Esophagus squamous epithelium (tissue), 4 donors: ENCODE measurements around the gene ACYP1.

ENCODE experiments used
- POLR2A ChIP-seq, 4 donors: fragments of 450-650 bp; IDR thresholded peaks; one replicate each; pipeline ENCODE4 v1.6.1; 2017; ENCODE audit warnings: antibody characterized with exemption in 4 of 4, mild to moderate bottlenecking in 4 of 4, moderate library complexity in 3 of 4
- TF ChIP-seq, protein P1 (sequence below), 6 experiments: fragments of 450-650 bp in 4 of 6; fragments of 200-600 bp in 2 of 6; sonication (generic) in 2 of 6; IDR thresholded peaks; one replicate each; pipeline ENCODE4 v1.5.1; 2016 to 2019; ENCODE audit warnings: antibody characterized with exemption in 6 of 6, mild to moderate bottlenecking in 4 of 6, moderate library complexity in 4 of 6

DNA sequence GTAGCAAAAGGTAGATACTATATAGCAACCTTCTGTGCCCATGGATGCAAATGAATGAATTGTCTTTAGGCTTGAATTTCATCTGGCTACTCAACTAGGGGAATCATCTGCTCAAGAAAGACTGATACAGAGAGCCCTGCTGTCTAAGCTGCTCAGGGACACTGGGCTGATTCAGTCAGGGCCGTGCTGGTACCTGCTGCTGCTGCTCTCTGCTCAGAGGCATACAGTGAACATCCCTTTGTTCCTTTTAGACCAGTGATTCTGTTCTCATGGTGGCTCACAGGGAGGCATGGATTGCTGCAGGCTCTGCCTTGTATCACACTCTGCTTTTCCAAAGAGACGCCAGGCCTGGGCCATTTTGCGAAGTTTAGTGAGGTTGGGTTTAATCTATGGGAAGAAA, 47.0 kb downstream of the ACYP1 start:
- no peak for TF ChIP-seq POLR2A (IDR thresholded peaks at IDR 0.05)
- TF ChIP-seq, protein P1, sequence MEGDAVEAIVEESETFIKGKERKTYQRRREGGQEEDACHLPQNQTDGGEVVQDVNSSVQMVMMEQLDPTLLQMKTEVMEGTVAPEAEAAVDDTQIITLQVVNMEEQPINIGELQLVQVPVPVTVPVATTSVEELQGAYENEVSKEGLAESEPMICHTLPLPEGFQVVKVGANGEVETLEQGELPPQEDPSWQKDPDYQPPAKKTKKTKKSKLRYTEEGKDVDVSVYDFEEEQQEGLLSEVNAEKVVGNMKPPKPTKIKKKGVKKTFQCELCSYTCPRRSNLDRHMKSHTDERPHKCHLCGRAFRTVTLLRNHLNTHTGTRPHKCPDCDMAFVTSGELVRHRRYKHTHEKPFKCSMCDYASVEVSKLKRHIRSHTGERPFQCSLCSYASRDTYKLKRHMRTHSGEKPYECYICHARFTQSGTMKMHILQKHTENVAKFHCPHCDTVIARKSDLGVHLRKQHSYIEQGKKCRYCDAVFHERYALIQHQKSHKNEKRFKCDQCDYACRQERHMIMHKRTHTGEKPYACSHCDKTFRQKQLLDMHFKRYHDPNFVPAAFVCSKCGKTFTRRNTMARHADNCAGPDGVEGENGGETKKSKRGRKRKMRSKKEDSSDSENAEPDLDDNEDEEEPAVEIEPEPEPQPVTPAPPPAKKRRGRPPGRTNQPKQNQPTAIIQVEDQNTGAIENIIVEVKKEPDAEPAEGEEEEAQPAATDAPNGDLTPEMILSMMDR (IDR thresholded peaks at IDR 0.05) = no peak
